ENCODE results near the gene B3GNT9. TPM values are rescaled to one million over a fixed set of nuclear protein-coding genes. Genes with fewer than 3 reads are reported as not detected.

Gene B3GNT9
- total RNA-seq, 1 donor from 2014 or later: 5.1 TPM

GRCh38 chr16:67184995-67185650, 34.3 kb upstream of the B3GNT9 start:
- Mint-ChIP-seq H3K4me1 (peaks cover 7% of the 10 kb centered on the region), H3K27ac (ENCODE audit: unreplicated experiment) (no peak overlapping the region), H3K4me3 (peak overlapping the region; percentile 97), H3K36me3 (ENCODE audit: low read depth) (no peaks in the 10 kb centered on the region), H3K9me3 (no peaks in the 10 kb centered on the region), H3K27me3 (ENCODE audit: low read depth) (peaks cover 26% of the 10 kb centered on the region)
- peak; percentile 79 for TF ChIP-seq CTCF (conservative IDR thresholded peaks at IDR 0.05)
- DNase-seq (ENCODE audit: low read depth, low spot score): peak; percentile 95

DNA sequence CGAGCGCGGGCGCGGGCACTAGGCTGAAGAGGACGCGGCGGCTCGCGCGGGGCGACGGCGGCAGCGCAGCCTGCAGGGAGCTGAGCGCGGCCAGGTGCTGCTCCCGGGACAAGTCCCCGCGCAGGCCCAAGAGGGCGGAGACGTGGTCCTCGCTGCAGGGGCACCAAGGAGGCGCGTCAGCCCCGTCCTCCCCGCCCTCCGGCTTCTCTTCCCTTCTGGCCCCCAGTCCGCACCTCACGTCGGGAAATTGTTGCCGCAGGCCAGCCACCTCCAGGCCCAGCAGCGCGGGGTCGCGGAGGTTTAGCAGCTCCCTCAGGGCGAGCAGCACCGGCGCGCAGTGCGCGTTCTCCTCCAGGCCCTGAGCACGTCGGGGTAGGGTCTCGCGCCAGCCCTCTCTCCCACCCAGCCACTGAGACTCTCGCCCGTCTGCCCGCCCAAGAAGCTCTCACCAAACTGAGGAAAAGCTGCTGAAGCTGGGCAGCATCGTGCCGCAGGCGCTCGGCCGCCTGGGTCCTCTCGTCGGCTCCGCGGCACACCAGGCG, 33.7 kb upstream of the B3GNT9 start:
- Mint-ChIP-seq H3K27me3 (ENCODE audit: low read depth) (peaks cover 28% of the 10 kb centered on the region), H3K4me3 (no peak overlapping the region), H3K9me3 (no peaks in the 10 kb centered on the region), H3K27ac (ENCODE audit: unreplicated experiment) (no peak overlapping the region), H3K4me1 (peaks cover 7% of the 10 kb centered on the region), H3K36me3 (ENCODE audit: low read depth) (no peaks in the 10 kb centered on the region)
- no peak for DNase-seq (ENCODE audit: low read depth, low spot score)
- TF ChIP-seq CTCF (conservative IDR thresholded peaks at IDR 0.05): no peak

DNA sequence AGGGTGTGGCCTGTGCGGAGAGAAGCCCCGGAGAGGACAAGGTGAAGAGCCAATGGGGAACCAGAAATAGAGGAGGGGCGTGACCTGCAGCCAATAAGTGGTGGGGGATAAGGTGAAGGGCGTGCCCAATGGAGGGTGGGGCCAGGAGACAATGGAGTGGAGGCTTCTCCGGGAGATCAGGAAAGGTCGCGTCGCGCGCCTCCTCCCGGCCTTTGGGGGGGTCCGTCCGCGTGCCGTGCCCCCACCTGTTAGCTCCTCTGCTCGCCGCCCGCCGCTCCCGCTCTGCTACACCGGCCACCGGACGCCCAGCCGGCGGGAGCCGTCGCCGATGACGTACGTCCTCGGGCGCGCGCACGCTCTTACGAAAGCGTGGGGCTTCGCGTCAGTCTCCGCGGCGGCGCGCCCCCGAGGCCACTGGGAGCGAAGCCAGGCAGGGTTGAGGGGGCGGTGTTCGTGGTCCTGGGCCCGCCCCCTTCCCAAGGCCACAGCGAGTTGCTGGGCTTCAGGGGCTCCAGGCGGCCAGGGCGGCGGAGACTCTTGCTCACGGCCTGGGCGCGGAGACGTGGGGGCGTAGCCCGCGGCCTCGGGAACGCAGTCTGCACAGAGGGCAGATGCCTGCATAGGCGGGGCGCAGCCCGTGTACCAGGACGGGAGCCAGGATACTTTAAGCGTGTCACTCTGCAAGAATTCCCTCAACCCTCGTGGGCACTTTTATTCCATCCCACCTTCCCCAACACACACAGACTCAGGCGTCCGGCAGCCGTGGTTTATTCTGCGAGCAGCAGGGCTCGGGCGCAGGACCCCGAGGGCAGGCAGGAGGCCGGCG, 33.0 kb upstream of the B3GNT9 start, which contains the start of gene MATCAP1:
Gene MATCAP1 (minus strand): TSS at position 337 of the 826 bp plus-strand sequence. CDS start 3,353 bp downstream, outside the sequence.
- peak; percentile 86 for DNase-seq (ENCODE audit: low read depth, low spot score)
- H3K36me3 Mint-ChIP-seq (ENCODE audit: low read depth): peaks cover 2% of the 10 kb centered on the region
- H3K27me3 Mint-ChIP-seq (ENCODE audit: low read depth): peaks cover 31% of the 10 kb centered on the region
- H3K4me1 Mint-ChIP-seq: peaks cover 9% of the 10 kb centered on the region
- no peak for TF ChIP-seq CTCF (conservative IDR thresholded peaks at IDR 0.05)
- H3K4me3 Mint-ChIP-seq: no peak within 1 kb of the TSS
- no peaks in the 10 kb centered on the region for H3K9me3 Mint-ChIP-seq
- H3K27ac Mint-ChIP-seq (ENCODE audit: unreplicated experiment): no peak within 1 kb of the TSS

GRCh38 chr16:67183284-67183626, 32.5 kb upstream of the B3GNT9 start:
- Mint-ChIP-seq H3K36me3 (ENCODE audit: low read depth) (peaks cover 2% of the 10 kb centered on the region), H3K9me3 (no peaks in the 10 kb centered on the region), H3K27ac (ENCODE audit: unreplicated experiment) (no peak overlapping the region)

More at GRCh38 chr16:67183284-67183626, 32.5 kb upstream of the B3GNT9 start:
- DNase-seq (ENCODE audit: low read depth, low spot score): no peak
- TF ChIP-seq CTCF (conservative IDR thresholded peaks at IDR 0.05): no peak
- no peak overlapping the region for H3K4me3 Mint-ChIP-seq
- H3K4me1 Mint-ChIP-seq: peaks cover 12% of the 10 kb centered on the region
- peaks cover 35% of the 10 kb centered on the region for H3K27me3 Mint-ChIP-seq (ENCODE audit: low read depth)

Data from neural crest cell (in vitro differentiated cells).